GM18526 (cell line): ENCODE results near the gene UGT2B10.

ENCODE experiments used
- POLR2A ChIP-seq: IDR thresholded peaks from 3 replicates; pipeline ENCODE4 v1.6.1; 2011; ENCODE audit not compliant: insufficient read length; ENCODE audit errors: extremely low read depth

Gene UGT2B10

DNA sequence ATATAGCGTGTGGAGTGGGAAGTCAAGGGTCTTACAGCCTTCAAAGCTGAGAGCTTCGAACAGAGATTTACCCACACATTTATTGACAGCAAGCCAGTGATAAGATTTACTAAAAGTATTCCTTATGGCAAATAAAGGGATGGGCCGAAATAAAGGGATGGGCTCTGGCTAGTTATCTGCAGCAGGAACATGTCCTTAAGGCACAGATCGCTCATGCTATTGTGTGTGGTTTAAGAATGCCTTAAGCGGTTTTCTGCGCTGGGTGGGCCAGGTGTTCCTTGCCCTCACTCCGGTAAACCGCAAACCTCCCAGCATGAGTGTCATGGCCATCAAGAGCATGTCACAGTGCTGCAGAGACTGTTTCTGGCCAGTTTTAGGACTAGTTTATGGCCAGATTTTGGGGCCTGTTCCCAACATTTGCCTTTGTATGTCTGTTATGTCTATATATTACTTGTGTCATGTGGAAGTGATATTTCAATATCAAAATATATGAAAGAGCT is 53.5 kb downstream of the UGT2B10 start:
- TF ChIP-seq POLR2A: no peak

DNA sequence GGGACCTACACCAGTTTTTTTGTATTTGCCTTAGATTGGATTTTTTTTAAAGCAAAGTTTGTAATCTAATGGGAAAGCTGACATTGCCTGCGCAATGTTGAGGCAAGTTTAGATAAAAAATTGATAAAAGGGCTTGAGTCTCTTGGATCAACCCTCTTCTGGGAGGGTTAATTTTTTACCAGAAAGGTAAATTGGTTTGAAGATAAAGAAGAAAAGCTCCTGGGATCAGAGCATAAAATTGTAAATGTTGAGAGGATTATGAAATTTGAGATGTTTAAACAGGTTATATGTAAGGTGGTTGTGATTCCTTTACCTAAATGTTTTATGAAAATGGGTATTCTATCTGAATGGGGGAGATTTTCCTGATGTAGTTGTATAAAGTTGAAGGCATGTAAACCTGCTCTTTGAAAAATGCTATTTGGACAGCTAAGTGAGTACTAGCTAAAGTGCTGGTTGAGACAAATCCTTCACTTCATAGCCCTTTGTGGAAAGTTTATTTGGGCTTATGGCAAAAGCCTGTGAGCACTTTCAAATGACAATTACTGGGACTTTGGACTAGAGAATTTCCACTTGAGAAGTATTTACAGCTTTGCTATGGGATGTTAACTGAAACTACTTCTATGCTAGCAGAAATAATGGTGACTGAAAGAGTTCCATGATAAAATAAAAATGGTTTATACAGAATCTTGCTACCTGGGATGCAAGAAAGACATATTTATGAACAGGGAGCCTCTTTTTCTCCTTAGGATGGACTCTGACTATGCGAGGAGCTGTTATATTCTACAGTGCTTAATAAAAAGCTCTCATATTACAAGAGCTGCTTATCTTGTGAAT is 56.2 kb downstream of the UGT2B10 start:
- no peak for TF ChIP-seq POLR2A

DNA sequence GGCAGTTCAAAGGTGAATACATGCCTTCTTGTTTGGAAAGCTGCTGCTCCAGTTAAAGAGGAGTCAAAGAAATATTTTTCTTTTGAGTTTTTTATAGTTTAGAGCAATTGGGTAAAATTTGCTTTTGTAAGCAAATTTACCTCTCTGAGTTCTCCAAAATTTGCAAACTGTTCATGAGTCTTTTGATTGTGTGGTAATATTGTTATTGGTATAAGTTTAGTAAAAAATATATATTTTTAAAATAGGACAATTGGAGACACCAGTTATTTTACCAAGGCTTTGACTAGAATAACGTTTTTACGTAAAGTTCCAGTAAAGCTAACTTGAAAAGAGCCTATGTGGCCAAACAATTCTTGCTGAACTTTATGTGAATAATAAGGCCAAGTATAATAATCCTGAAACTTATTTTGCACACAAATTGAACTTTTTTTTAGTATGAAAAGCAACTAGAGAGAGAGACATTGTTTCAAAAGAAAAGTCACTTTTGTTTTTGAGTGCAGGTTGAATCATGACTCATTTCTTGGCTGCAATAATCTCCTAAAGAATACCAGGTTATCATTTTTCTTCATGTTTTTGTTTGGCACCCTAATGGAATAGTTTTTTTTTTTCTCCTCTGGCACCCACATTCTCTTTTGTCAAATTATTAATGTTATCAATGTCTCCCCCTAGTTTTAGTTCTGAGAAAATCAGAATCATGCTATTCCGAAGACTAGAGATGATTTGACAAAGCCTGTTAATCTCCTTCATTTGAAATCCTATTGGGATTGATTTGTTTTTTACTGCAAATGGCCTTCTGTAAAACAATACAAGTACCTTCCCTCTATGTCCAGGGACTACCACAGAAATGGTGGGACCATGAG is 57.1 kb downstream of the UGT2B10 start:
- TF ChIP-seq POLR2A: no peak

DNA sequence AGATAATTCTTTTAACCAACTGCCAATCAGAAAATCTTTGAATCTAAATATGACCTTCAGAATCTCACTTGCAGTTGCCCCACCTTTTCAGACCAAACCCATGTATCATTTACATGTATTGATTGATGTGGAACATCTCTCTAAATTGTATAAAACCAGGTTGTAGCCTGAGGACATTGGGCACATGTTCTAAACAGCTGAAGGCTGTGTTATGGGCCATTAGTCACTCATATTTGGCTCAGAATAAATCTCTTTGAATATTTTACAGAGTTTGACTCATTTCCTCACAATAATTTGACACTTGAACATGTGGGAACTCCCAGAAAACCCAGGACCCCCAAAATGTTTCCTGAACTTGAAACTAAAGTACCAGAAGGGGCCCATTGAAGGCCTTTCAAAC is 58.7 kb downstream of the UGT2B10 start:
- no peak for TF ChIP-seq POLR2A

DNA sequence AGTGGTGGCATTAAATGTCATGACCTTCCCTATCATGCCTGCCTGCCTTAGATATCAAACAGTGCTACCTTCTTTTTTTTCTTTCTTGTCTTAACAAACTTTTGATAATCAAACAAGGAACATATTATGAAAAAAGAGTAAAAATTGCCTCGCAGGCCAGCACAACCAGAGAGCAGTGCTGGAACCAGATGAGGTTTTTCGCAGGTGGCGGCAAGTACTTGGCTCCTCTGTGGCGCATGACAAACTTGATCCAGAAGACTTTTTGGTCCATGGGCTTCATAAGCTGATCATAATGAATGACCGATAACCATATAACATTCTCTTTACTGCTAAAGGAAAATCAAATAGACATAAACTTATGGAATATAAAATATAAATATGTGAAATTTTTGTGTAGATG is 61.8 kb downstream of the UGT2B10 start:
- TF ChIP-seq POLR2A: no peak

DNA sequence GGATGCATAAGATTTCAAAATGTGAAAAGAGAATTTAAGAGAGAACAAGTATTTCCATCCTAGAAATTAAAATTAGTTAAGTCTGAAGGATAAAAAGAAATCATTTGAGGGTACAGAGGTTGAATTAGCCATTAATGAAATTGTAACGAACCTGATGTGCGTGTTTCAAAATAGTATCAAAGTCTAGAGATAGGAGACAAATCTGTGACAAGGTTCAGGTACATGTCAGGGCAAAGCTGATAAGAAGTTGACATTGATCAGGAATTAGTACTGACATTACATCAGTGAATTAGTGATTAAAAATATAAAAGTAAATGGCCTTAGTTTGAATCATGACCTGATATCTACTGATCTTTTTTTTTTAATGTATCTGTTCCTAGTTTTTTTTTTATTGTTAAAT is 62.3 kb downstream of the UGT2B10 start:
- no peak for TF ChIP-seq POLR2A
